Measurements from ENCODE around the gene SLC16A8.

DNA sequence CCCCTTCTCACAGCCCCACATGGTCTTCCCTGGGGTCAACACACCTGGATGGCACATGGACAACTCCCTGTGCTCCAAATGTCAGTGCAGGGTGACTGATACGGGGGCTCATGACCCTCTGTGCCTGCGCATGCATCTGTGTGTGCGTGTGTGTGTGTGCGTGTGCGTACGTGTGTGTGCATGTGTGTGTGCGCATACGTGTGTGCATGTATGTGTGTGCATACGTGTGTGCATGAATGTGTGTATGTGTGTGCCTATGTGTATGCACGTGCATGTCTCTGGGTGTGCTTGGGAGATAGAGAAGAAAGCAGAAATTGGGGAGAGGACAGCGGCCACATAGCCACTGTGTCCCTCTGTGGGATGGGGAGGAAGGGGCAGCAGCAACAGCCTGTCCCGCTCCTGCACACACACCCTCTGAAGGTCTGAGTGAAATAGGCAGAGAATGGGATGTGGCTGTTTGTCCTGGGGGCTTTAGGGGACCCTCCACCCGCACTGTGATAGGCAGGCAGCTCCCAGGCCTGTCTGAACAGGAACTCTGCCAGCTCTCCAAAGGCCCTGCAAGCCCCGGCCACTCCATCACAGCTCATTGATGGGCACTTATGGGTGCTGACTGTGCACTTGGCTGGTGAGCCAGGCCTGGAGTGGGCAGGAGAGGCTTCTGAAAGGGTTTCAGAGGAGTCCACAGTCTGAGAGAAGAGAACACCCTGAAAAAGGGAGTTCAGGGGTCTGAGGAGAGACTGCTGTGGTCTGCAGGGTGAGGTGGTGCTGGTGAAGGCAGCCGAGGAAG, 55.4 kb downstream of the SLC16A8 start:
- TF ChIP-seq YY1 (IDR thresholded peaks at IDR 0.05; ENCODE audit: insufficient read depth, insufficient read length) = no peak
- no peak for TF ChIP-seq ZNF274 (IDR thresholded peaks at IDR 0.05; ENCODE audit: low read depth, low read length)
- TF ChIP-seq SUZ12 (IDR thresholded peaks at IDR 0.05; ENCODE audit: extremely low read depth, insufficient read depth, insufficient read length) = no peak
